ENCODE results near the gene REG4. TPM values are rescaled to one million over a fixed set of nuclear protein-coding genes. Genes with fewer than 3 reads are reported as not detected.

REG4 gene
- total and polyA plus RNA-seq, 10 of the 15 experiments (the other 5 are each of a cell fraction or from before 2014, with no cell fraction given): not detected

DNA sequence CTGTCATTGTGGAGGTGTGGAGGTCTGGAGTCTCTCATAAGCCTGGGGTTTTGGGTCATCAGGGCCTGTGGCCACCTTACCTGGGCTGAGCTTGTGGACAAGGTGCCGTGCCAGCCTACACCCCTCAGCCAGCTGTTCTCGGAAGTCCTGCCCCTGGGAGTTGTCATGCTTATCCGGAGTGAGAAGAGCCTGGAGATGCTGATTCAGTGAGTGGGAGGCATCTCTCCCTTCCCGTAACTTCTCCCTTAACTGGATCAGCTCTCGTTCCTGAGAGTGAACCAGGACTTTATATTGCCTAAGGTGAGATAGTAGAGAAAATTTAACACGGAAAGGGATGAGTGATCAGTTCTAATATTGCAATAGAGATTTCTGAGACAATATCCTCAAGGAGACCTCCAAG is 30.0 kb upstream of the REG4 start (continued):
- TF ChIP-seq, protein P1, sequence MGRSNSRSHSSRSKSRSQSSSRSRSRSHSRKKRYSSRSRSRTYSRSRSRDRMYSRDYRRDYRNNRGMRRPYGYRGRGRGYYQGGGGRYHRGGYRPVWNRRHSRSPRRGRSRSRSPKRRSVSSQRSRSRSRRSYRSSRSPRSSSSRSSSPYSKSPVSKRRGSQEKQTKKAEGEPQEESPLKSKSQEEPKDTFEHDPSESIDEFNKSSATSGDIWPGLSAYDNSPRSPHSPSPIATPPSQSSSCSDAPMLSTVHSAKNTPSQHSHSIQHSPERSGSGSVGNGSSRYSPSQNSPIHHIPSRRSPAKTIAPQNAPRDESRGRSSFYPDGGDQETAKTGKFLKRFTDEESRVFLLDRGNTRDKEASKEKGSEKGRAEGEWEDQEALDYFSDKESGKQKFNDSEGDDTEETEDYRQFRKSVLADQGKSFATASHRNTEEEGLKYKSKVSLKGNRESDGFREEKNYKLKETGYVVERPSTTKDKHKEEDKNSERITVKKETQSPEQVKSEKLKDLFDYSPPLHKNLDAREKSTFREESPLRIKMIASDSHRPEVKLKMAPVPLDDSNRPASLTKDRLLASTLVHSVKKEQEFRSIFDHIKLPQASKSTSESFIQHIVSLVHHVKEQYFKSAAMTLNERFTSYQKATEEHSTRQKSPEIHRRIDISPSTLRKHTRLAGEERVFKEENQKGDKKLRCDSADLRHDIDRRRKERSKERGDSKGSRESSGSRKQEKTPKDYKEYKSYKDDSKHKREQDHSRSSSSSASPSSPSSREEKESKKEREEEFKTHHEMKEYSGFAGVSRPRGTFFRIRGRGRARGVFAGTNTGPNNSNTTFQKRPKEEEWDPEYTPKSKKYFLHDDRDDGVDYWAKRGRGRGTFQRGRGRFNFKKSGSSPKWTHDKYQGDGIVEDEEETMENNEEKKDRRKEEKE (IDR thresholded peaks at IDR 0.05): no peak

DNA sequence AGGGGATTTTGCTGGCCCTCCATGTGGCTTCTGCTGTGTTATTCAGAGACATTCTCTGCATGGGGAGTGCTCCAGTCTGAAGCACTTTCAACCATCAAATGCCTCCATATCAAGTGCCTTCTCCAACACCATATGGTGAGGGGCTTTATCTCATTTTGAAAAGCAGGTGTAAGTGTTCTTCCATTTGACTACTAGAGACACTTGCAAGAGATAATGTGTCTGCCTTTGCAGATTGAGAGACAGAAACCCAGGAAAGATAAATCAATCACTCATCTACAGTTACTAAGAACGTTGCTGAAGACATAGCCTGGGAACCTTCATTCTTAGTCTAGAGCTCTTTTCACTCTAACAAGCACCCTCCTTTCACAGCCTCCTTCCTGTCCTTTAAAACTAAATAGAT is 29.5 kb upstream of the REG4 start:
- no peak overlapping the region for H2AFZ ChIP-seq (ENCODE audit: control insufficient read depth, low read depth, low read length)
- H3K27ac ChIP-seq (ENCODE audit: control insufficient read depth, insufficient read depth): no peak overlapping the region
- no peaks in the 10 kb centered on the region for H3K36me3 ChIP-seq (ENCODE audit: control insufficient read depth in 2 of 2, insufficient read depth in 2 of 2, low read length in 1 of 2)
- CTCF ChIA-PET: no interaction called here
- no peak overlapping the region for H3K4me2 ChIP-seq (ENCODE audit: control insufficient read depth, insufficient read depth)
- no peak overlapping the region for H3K9ac ChIP-seq (ENCODE audit: control insufficient read depth, insufficient read depth, low read length)
- no peaks in the 10 kb centered on the region for H4K20me1 ChIP-seq (ENCODE audit: control insufficient read depth, insufficient read depth)
- ATAC-seq (no peak), FAIRE-seq (no peak), DNase-seq (ENCODE audit: low read depth, low spot score) (no peak)
- no peaks in the 10 kb centered on the region for H3K4me1 ChIP-seq (ENCODE audit: control insufficient read depth, insufficient read depth, low read length)
- SMC1A ChIA-PET (ENCODE audit: uncharacterized antibody, unreplicated experiment): no interaction called here
- TF ChIP-seq BMI1 (IDR thresholded peaks at IDR 0.05; ENCODE audit: borderline replicate concordance): no peak
- in situ Hi-C loops (cut with MboI): no loop called here
- H3K4me3 ChIP-seq: no peak overlapping the region
- RAD21 ChIA-PET (ENCODE audit: unreplicated experiment): no interaction called here
- BruUV-seq (replicated peaks): no TSS peak
- no peaks in the 10 kb centered on the region for H3K79me2 ChIP-seq (ENCODE audit: control insufficient read depth, insufficient read depth, low read length)
- H3K27me3 ChIP-seq (replicated peaks in 1 of 2; ENCODE audit: control insufficient read depth in 2 of 2, insufficient read depth in 2 of 2, low read length in 1 of 2): no peaks in the 10 kb centered on the region; a peak in 1 of 4 replicates
- intact Hi-C loops (cut with micrococcal nuclease; ENCODE audit: unreplicated experiment): no loop called here
- WGBS (ENCODE audit: insufficient coverage, insufficient replicate concordance, low lambda C conversion rate, missing lambda C conversion rate): 17% methylated on average over 1 of the region's 1 CpG
- POLR2A ChIA-PET: no interaction called here
- H3K9me3 ChIP-seq (replicated peaks; ENCODE audit: control insufficient read depth, insufficient read depth, low read length): no peaks in the 10 kb centered on the region

DNA sequence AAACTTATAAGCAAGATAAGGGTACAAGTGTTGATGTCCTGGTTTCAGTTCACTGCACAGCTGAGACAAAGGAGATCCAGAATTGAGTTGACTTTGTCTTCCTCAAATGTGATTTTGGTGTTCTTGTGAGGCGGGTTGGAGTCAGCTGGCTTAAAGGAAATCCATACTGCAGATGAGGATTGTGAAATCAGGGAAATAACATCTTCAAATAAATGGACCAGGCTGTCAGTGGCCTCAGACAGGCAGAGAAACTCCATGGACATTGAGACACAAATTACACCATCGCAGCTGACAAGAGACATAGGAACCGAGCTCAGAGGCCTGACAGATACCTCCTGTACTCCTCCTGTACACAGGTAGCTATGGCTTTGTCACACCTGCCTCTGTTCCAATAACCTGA is 27.0 kb upstream of the REG4 start:
- H3K27ac ChIP-seq (ENCODE audit: control insufficient read depth, insufficient read depth): no peak overlapping the region
- H3K9ac ChIP-seq (ENCODE audit: control insufficient read depth, insufficient read depth, low read length): no peak overlapping the region
- ChIA-PET CTCF (no interaction called here), SMC1A (ENCODE audit: uncharacterized antibody, unreplicated experiment) (interaction anchor here (0.6 kb wide), 1 partner anchor 140 kb away, joined by 3 read pairs; no protein-coding TSS in a partner anchor), POLR2A (no interaction called here), RAD21 (ENCODE audit: unreplicated experiment) (no interaction called here)
- intact Hi-C loops (cut with micrococcal nuclease; ENCODE audit: unreplicated experiment): no loop called here
- no peak for DNase-seq (ENCODE audit: low read depth, low spot score)
- H3K9me3 ChIP-seq (replicated peaks; ENCODE audit: control insufficient read depth, insufficient read depth, low read length): no peaks in the 10 kb centered on the region
- no peak for ATAC-seq
- no peak overlapping the region for H2AFZ ChIP-seq (ENCODE audit: control insufficient read depth, low read depth, low read length)
- in situ Hi-C loops (cut with MboI): no loop called here
- no peaks in the 10 kb centered on the region; a peak in 1 of 4 replicates for H3K27me3 ChIP-seq (replicated peaks in 1 of 2; ENCODE audit: control insufficient read depth in 2 of 2, insufficient read depth in 2 of 2, low read length in 1 of 2)
- H3K36me3 ChIP-seq (ENCODE audit: control insufficient read depth in 2 of 2, insufficient read depth in 2 of 2, low read length in 1 of 2): no peaks in the 10 kb centered on the region
- FAIRE-seq: no peak
- no peak overlapping the region for H3K4me3 ChIP-seq
- WGBS (ENCODE audit: insufficient coverage, insufficient replicate concordance, low lambda C conversion rate, missing lambda C conversion rate): 36% methylated on average over 3 of the region's 3 CpGs
- H3K79me2 ChIP-seq (ENCODE audit: control insufficient read depth, insufficient read depth, low read length): no peaks in the 10 kb centered on the region
- H4K20me1 ChIP-seq (ENCODE audit: control insufficient read depth, insufficient read depth): no peaks in the 10 kb centered on the region
- BruUV-seq (replicated peaks): no TSS peak
- no peak overlapping the region for H3K4me2 ChIP-seq (ENCODE audit: control insufficient read depth, insufficient read depth)
- H3K4me1 ChIP-seq (ENCODE audit: control insufficient read depth, insufficient read depth, low read length): no peaks in the 10 kb centered on the region
- TF ChIP-seq NR2C2 (IDR thresholded peaks at IDR 0.05; ENCODE audit: borderline replicate concordance, control insufficient read depth, insufficient read length, low read depth): no peak
- TF ChIP-seq FOS (IDR thresholded peaks at IDR 0.05; ENCODE audit: borderline replicate concordance, extremely low read depth, insufficient read length): no peak
- no peak for TF ChIP-seq SIN3A (IDR thresholded peaks at IDR 0.05; ENCODE audit: low read depth, low read length)
- TF ChIP-seq KLF5 (IDR thresholded peaks at IDR 0.05; ENCODE audit: partially characterized antibody): no peak
- no peak for TF ChIP-seq TARDBP (IDR thresholded peaks at IDR 0.05; ENCODE audit: borderline replicate concordance)
- no peak for TF ChIP-seq SUPT20H (IDR thresholded peaks at IDR 0.05; ENCODE audit: borderline replicate concordance, control insufficient read depth, low read depth, low read length)
- no peak for TF ChIP-seq RBBP5 (conservative IDR thresholded peaks at IDR 0.05)
- no peak for TF ChIP-seq NFYB (IDR thresholded peaks at IDR 0.05; ENCODE audit: insufficient read depth, low read depth, low read length)
- no peak for TF ChIP-seq CREB1 (IDR thresholded peaks at IDR 0.05; ENCODE audit: low read depth)
- no peak for TF ChIP-seq PML (IDR thresholded peaks at IDR 0.05; ENCODE audit: low read length)
- TF ChIP-seq DPF2 (IDR thresholded peaks at IDR 0.05): no peak
- TF ChIP-seq EZH2 (IDR thresholded peaks at IDR 0.05; ENCODE audit: borderline replicate concordance, control insufficient read depth, low read depth, low read length): no peak

Measured in GM12878 (cell line).